GM21723 (cell line): ENCODE measurements around the gene MMS22L.
A peak's percentile ranks its signal among the peaks of the same experiment; 100 is the strongest.
"Not testable (repeated sequence)": the region's sequence is repeated elsewhere in the genome, so short reads cannot be mapped to it uniquely, and the experiment has no call there.

ENCODE experiments used
- ATAC-seq: cut with Tn5 transposase; IDR thresholded peaks from one replicate; pipeline ENCODE4 v1.9.1; 2021; ENCODE audit warnings: mild to moderate bottlenecking, moderate library complexity; ENCODE audit not compliant: unreplicated experiment

Gene MMS22L

DNA sequence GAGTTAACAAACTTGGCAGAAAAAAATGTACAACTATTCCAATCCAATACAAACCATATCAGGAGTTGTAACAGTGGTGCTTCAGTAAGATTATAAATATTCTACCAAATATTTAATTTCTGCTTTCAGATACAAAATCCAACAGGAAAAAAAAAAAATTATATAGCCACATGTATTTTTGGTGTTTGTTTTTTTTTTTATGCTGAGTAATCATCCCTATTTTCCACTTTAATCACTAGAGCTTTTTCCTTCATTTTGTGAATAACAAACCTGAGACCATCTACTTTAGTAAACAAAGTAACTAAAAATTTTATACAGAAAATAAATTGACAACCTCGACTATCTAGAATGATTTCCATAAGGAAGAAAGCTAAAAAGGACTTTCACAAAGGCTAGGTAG, 36.2 kb downstream of the MMS22L start:
- no peak for ATAC-seq

DNA sequence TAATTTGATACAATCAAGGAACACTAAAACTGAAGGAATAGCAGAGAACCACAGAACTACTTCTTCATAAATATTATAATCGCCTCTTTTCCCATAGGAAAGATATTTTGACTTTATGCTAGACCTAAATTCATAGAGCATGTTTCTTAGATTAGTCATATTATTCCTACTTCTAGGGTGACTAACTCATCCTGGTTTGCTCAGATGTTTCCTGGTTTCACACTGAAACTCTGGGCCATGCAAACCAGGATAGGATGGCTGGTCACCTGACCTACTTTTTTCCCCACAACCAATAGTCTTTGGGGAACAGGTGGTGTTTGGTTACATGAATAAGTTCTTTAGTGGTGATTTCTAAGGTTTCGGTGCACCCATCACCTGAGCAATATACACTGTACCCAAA, 42.8 kb downstream of the MMS22L start:
- ATAC-seq, result no peak

- no peak for ATAC-seq
Measured at GRCh38 chr6:97231911-97232310, 51.1 kb downstream of the MMS22L start.

DNA sequence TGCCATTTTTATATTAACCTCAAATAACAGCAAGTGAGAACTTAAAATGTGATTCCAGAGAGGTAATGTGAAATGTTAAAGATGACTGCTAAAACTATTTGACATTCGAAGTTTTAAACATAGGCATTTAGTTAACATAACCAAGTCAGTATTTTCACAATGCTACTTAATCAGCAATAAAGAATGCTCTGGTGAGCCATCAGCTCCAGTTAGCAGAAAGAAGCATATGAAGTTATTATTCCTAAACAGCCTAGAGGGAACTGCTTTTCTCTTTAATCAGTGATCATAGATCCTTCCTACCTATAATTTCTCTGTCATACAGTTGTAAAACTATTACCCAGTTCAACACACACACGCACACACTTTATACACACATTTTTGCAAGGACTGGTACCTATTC, 60.1 kb downstream of the MMS22L start:
- no peak for ATAC-seq

DNA sequence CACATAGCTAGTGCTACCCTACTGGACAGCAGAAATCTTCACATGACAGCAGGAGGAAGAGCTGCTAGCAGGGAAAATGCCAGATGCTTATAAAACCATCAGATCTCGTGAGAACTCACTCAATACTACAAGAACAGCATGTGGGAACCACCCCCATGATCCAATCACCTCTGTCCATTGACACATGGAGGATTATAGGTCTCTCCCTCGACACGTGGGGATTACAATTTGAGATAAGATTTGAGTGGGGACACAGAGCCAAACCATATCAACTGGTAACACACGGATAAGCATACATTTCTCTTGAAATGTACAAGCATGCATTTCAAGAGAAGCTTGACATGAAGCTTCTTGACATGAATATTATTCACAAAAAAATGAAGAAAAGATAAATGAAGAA, 64.1 kb downstream of the MMS22L start:
- ATAC-seq, result no peak

DNA sequence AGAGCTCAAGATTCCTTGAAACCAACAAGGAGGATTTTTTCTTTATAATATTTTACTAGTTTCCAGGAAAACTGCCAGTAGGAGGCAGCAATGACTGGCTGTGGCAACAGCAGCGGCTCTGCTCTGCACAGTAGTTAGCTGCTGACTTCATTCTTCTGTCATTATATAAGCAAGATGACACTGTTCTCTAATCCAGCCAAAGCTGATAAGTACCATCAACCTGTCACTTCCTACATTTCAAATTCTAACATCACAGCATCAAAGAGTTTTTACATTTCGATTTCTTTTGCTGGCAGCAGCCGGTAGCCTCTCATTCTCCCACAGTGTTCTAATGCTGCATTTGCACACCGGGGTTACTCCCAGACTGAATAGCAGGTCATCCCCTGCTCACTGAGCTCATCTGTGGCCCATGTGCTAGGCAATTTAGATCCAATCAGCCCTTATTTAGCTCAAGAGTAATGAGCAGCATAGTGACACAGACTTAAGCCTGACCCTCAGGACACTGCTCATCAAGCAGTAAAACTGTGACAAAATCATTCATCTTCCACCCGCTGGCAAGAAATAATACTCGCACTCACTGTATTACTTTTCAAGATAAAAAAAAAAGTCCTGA, 67.8 kb downstream of the MMS22L start:
- ATAC-seq, result no peak

GRCh38 chr6:97214671-97215070, 68.3 kb downstream of the MMS22L start:
- no peak for ATAC-seq

GRCh38 chr6:97207383-97207782, 75.6 kb downstream of the MMS22L start:
- peak; percentile 57 for ATAC-seq

- ATAC-seq, result no peak
Measured at GRCh38 chr6:97205966-97206365, 77.0 kb downstream of the MMS22L start.

DNA sequence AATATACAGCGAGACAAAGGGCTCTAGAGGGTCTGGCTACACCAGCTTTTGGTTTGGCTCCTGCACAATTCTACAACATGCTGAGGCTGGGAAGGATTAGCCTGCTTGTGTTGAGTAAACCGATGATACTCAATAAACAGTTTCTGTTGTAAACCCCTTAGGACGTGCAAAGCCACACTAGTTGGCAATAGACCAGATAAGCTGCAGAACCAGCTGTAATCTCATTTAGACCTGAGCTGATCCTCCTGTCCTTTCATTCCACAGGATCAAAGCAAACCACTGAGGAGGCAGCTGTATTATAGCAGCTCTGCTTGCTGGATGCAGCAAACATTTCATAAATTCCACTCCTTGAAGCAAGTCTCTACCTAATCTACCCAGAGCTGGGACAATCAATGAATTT, 79.7 kb downstream of the MMS22L start:
- ATAC-seq, result no peak

GRCh38 chr6:97198046-97198565, 84.9 kb downstream of the MMS22L start:
- no peak for ATAC-seq

- ATAC-seq, result no peak
Measured at GRCh38 chr6:97195117-97195516, 87.9 kb downstream of the MMS22L start.

- no peak for ATAC-seq
Measured at GRCh38 chr6:97189767-97190166, 93.2 kb downstream of the MMS22L start.

GRCh38 chr6:97187951-97188350, 95.1 kb downstream of the MMS22L start:
- ATAC-seq, result no peak

DNA sequence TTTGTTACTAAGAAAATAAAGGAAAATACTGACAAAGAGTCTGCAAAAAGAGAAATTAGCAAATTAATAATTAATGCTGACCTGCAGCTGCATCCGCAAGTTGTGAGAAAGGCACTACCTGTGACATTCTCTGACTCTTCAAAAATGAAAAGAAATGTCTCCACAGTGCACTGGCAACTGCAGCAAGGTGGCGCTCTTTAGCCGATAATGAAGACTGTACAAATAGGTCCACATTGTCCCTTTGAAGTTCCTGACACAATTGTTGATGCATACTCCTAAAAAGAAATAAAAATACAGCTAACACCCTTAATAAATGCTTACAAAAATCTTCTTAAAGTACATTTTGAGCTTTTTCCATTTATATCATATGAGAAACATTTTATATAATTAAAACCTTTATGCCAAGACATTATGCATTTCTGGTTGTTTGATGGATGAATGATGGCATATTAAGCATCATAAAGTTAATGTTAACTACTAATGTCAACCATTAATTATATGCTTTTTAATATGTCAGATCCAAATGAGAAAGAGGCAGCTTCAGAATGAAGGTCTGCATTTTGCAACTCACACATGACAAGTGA, 96.5 kb downstream of the MMS22L start:
- ATAC-seq, result peak; percentile 93

DNA sequence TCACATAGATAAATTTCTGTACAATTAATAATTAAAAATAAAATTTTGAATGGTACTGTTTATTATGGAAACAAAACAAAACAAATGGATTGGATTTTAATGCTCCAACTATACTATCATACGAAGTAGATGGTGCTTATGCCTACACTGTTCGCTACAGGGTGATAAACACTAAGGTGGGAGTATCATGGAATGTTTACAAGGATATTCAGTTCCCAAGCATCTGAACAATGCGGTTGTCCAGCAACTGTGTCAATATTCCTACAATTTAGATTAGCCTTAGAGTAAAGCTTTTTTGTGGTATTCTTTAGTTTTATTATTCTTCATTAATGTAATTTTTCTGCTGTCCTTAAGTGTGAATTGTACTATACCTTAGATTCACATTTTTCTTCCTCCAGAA, 105.1 kb downstream of the MMS22L start:
- no peak for ATAC-seq

DNA sequence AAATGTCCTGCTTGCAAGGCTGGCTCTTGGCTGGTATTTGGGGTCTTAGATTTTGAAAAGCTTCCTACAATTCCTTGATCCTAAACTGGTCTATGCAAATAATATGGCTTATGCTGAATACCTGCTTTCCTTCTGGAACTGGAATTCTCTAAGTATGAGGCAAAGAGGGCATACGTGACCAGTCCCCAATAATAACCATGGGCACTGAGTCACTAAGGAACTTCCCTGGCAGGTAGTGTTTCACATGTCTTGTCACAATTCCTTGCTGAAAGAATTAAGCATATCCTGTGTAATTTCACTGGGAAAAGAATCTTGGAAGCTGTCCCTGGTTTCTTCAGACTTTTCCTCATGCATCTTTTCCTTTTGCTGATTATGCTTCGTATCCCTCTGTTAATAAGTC, 106.5 kb downstream of the MMS22L start:
- ATAC-seq, result no peak

DNA sequence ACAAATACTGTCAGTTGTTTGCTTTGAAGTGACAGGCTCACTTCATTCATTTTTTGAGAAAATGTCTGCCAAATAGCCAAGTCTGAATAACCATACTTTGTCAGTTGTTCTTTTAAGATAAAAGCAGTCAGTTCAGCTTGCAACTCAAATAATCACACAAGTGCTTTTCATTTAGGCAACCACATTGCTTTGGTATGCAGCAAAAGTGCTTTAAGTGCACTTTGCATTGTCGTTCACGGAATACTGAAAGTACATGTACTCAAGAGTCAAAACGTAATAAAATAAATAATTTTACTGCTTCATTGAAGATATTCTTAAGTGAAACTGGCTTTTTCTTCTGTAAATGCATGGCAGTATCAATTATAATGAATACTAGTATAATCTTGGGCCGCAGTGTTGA, 107.2 kb downstream of the MMS22L start:
- ATAC-seq, result no peak

GRCh38 chr6:97174471-97174870, 108.5 kb downstream of the MMS22L start:
- no peak for ATAC-seq

- ATAC-seq, result no peak
Measured at GRCh38 chr6:97160280-97160679, 122.7 kb downstream of the MMS22L start.

- not testable (repeated sequence) for ATAC-seq
Measured at GRCh38 chr6:97155447-97155846, 127.6 kb downstream of the MMS22L start.

- ATAC-seq, result no peak
Measured at GRCh38 chr6:97154015-97154414, 129.0 kb downstream of the MMS22L start.

DNA sequence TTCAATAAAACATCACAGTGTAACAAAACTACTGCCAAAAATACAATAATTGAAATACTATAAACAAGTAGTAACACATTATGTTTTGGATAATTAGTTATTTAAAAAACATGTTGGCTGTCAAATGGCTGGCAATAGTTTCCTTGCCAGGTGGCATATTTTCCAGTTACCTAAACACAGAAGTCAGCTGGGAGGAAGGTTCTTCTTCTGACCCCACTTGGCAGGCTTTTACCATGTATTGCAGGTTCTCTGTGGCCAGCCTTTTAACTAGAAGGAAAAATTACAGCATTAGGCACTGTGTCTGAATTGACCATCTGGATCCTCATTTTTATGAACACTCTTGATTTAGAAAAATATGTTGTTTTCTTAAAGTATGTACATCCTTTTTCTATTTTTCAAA, 131.4 kb downstream of the MMS22L start:
- no peak for ATAC-seq
